GM12892 (cell line): ENCODE data around the gene RASA3.

Source experiments
- DNase-seq: peaks from one replicate; pipeline ENCODE4 v3.0.0; 2011; ENCODE audit not compliant: insufficient read length
- FAIRE-seq: peaks from 2 replicates; lab custom pipeline; 2011; peaks lifted over from hg19 to GRCh38; lab: Jason Lieb, UNC
- POLR2A ChIP-seq: IDR thresholded peaks from 2 replicates; pipeline ENCODE4 v1.6.1; 2011; ENCODE audit warnings: low read depth, low read length, control low read depth
- POLR2AphosphoS5 ChIP-seq: IDR thresholded peaks from 2 replicates; pipeline ENCODE4 v1.6.1; 2011; ENCODE audit warnings: low read depth, low read length, control low read depth
- TAF1 ChIP-seq: IDR thresholded peaks from 2 replicates; pipeline ENCODE4 v1.6.1; 2011; ENCODE audit warnings: low read depth, mild to moderate bottlenecking, control low read depth, low read length, borderline replicate concordance

The RASA3 gene

GRCh38 chr13:113974304-113975281 is 157.8 kb downstream of the RASA3 start:
- FAIRE-seq, result no peak
- no peak for TF ChIP-seq POLR2A
- TF ChIP-seq POLR2AphosphoS5, result no peak
- TF ChIP-seq TAF1, result no peak
- DNase-seq, result no peak

GRCh38 chr13:113973218-113974164 is 158.9 kb downstream of the RASA3 start, which contains the start of gene C13orf46:
Gene C13orf46, minus strand, starts transcription at chr13:113974076. Its CDS starts 79 bp downstream, at chr13:113973997.
- DNase-seq, result no peak
- TF ChIP-seq POLR2AphosphoS5, result no peak
- TF ChIP-seq POLR2A, result no peak
- no peak for TF ChIP-seq TAF1
- no peak for FAIRE-seq

GRCh38 chr13:113972451-113973217 is 159.8 kb downstream of the RASA3 start:
- no peak for TF ChIP-seq TAF1
- no peak for TF ChIP-seq POLR2AphosphoS5
- TF ChIP-seq POLR2A, result no peak
- DNase-seq, result no peak
- FAIRE-seq, result no peak

GRCh38 chr13:113971471-113972231 is 160.8 kb downstream of the RASA3 start:
- TF ChIP-seq TAF1, result no peak
- no peak for TF ChIP-seq POLR2A
- no peak for TF ChIP-seq POLR2AphosphoS5
- FAIRE-seq (no peak), DNase-seq (no peak)

GRCh38 chr13:113970810-113971470 is 161.5 kb downstream of the RASA3 start:
- no peak for FAIRE-seq
- DNase-seq, result no peak
- no peak for TF ChIP-seq TAF1
- no peak for TF ChIP-seq POLR2AphosphoS5
- TF ChIP-seq POLR2A, result no peak

- DNase-seq (no peak), FAIRE-seq (no peak)
- no peak for TF ChIP-seq TAF1
- TF ChIP-seq POLR2AphosphoS5, result no peak
Measured at GRCh38 chr13:113969973-113970611, 162.3 kb downstream of the RASA3 start.

GRCh38 chr13:113969311-113969972 is 163.0 kb downstream of the RASA3 start:
- DNase-seq (no peak), FAIRE-seq (no peak)
- TF ChIP-seq TAF1 (no peak), POLR2AphosphoS5 (no peak), POLR2A (no peak)

- TF ChIP-seq POLR2A (no peak), POLR2AphosphoS5 (no peak), TAF1 (no peak)
- no peak for FAIRE-seq
- DNase-seq, result no peak
Measured at GRCh38 chr13:113968463-113969310, 163.7 kb downstream of the RASA3 start.
